DND-41 (cell line): ENCODE data around the gene NDC80.
A peak's percentile ranks its signal among the peaks of the same experiment; 100 is the strongest.

ENCODE experiments used
- ATAC-seq: fragments of 200-7000 bp; cut with Tn5 transposase; 3 replicates; pipeline ENCODE4 v1.9.1; 2021; ENCODE audit warnings: low read depth; ENCODE audit not compliant: insufficient read depth
- DNase-seq: peaks from one replicate; pipeline ENCODE4 v3.0.0-alpha.2; 2020
- H2AFZ ChIP-seq: 2 replicates; pipeline ENCODE4 v1.6.0; 2012; ENCODE audit warnings: low read depth, low read length
- H3K27ac ChIP-seq: 2 replicates; pipeline ENCODE4 v1.5.1; 2012; ENCODE audit warnings: low read length, inconsistent platforms
- H3K27me3 ChIP-seq: fragments of 200-600 bp; sonication (generic); 2 replicates; pipeline ENCODE4 v1.6.0; 2012; ENCODE audit warnings: low read length, mild to moderate bottlenecking, inconsistent platforms; ENCODE audit not compliant: insufficient read depth, poor library complexity
- H3K36me3 ChIP-seq: 2 replicates; pipeline ENCODE4 v1.5.1; 2012; ENCODE audit warnings: low read length, inconsistent platforms; ENCODE audit not compliant: insufficient read depth
- H3K4me1 ChIP-seq: 2 replicates; pipeline ENCODE4 v1.5.1; 2012; ENCODE audit warnings: mild to moderate bottlenecking, low read length; ENCODE audit not compliant: insufficient read depth
- H3K4me2 ChIP-seq: 2 replicates; pipeline ENCODE4 v1.6.0; 2012; ENCODE audit warnings: mild to moderate bottlenecking, moderate library complexity, low read length, inconsistent platforms; ENCODE audit not compliant: insufficient read depth
- H3K4me3 ChIP-seq, 2 experiments: fragments of 200-600 bp in 1 of 2; shearing (Covaris generic) in 1 of 2; 2 replicates each; pipeline ENCODE4 v1.5.1; 2012 to 2016; ENCODE audit warnings: inconsistent platforms in 2 of 2, low read length in 2 of 2, mild to moderate bottlenecking in 2 of 2, low read depth in 1 of 2, moderate library complexity in 1 of 2
- H3K79me2 ChIP-seq: 2 replicates; pipeline ENCODE4 v1.6.0; 2012; ENCODE audit warnings: low read length, inconsistent platforms; ENCODE audit not compliant: insufficient read depth
- H3K9ac ChIP-seq: 2 replicates; pipeline ENCODE4 v1.6.0; 2012; ENCODE audit warnings: low read depth, mild to moderate bottlenecking, inconsistent platforms, low read length, moderate library complexity
- H3K9me3 ChIP-seq: 2 replicates; pipeline ENCODE4 v1.5.1; 2012; ENCODE audit warnings: low read length, moderate library complexity, mild to moderate bottlenecking, inconsistent platforms; ENCODE audit not compliant: insufficient read depth, severe bottlenecking
- H4K20me1 ChIP-seq: 2 replicates; pipeline ENCODE4 v1.6.0; 2012; ENCODE audit warnings: low read length; ENCODE audit not compliant: insufficient read depth
- CTCF ChIP-seq: IDR thresholded peaks from 2 replicates; pipeline ENCODE4 v1.5.1; 2012; ENCODE audit warnings: borderline replicate concordance, low read length, moderate library complexity, mild to moderate bottlenecking; ENCODE audit not compliant: poor library complexity, severe bottlenecking; ENCODE audit errors: extremely low read depth
- EZH2 ChIP-seq: IDR thresholded peaks from 3 replicates; pipeline ENCODE4 v1.6.1; 2012; ENCODE audit warnings: borderline replicate concordance, low read depth, mild to moderate bottlenecking, moderate library complexity, low read length, inconsistent platforms; ENCODE audit not compliant: severe bottlenecking

NDC80 gene

GRCh38 chr18:2559249-2559648 lies 12.1 kb upstream of the NDC80 start:
- no peak overlapping the region for H3K4me3 ChIP-seq
- no peak overlapping the region for H3K4me2 ChIP-seq
- H4K20me1 ChIP-seq = no peaks in the 10 kb centered on the region
- H3K4me1 ChIP-seq = no peaks in the 10 kb centered on the region
- no peak overlapping the region for H3K9ac ChIP-seq
- no peak overlapping the region for H3K27ac ChIP-seq
- H3K9me3 ChIP-seq = no peaks in the 10 kb centered on the region
- TF ChIP-seq CTCF (no peak), EZH2 (no peak)
- H3K36me3 ChIP-seq = peaks cover 38% of the 10 kb centered on the region
- no peaks in the 10 kb centered on the region for H3K79me2 ChIP-seq
- no peak overlapping the region for H2AFZ ChIP-seq
- ATAC-seq (no peak), DNase-seq (no peak)
- H3K27me3 ChIP-seq = no peaks in the 10 kb centered on the region

- no peak overlapping the region for H3K9ac ChIP-seq
- peaks cover 57% of the 10 kb centered on the region; the same call in 1 of the 2 replicates for H3K36me3 ChIP-seq
- H3K9me3 ChIP-seq = no peaks in the 10 kb centered on the region
- no peak overlapping the region for H2AFZ ChIP-seq
- H3K4me1 ChIP-seq = peaks cover 14% of the 10 kb centered on the region
- H3K27me3 ChIP-seq = no peaks in the 10 kb centered on the region
- DNase-seq = no peak
- no peaks in the 10 kb centered on the region for H4K20me1 ChIP-seq
- ATAC-seq = no peak
- H3K79me2 ChIP-seq = peaks cover 31% of the 10 kb centered on the region
- no peak for TF ChIP-seq CTCF
- TF ChIP-seq EZH2 = no peak
- H3K4me2 ChIP-seq = no peak overlapping the region
- no peak overlapping the region for H3K27ac ChIP-seq
- no peak overlapping the region for H3K4me3 ChIP-seq
These were observed 7.0 kb upstream of the NDC80 start for GRCh38 chr18:2564373-2564772.

DNA sequence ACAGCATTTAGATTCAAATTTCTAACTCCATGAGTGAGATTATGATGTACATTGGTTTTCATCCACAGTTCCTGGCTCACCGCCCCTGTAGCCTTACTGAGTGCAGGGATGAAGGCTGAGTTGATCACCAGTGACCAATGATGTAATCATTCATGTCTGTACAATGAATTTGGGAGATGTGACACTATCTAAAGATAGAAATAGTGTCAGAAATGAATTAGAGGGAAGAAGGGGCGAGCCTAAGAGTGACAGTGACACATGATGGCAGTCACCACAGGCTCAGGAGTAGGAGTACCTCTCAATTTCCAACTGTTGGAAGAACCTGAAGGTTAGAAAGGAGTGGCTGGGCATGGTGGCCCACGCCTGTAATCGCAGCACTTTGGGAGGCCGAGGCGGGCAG lies 3.2 kb upstream of the NDC80 start:
- no peak overlapping the region for H3K4me2 ChIP-seq
- no peak overlapping the region for H3K27ac ChIP-seq
- no peak overlapping the region for H3K9ac ChIP-seq
- no peaks in the 10 kb centered on the region for H4K20me1 ChIP-seq
- H3K4me1 ChIP-seq = peaks cover 32% of the 10 kb centered on the region
- H3K4me3 ChIP-seq = no peak overlapping the region
- peaks cover 36% of the 10 kb centered on the region; the same call in 1 of the 2 replicates for H3K36me3 ChIP-seq
- no peak overlapping the region for H2AFZ ChIP-seq
- TF ChIP-seq EZH2 = no peak
- TF ChIP-seq CTCF = no peak
- no peaks in the 10 kb centered on the region for H3K9me3 ChIP-seq
- ATAC-seq = no peak
- no peaks in the 10 kb centered on the region for H3K27me3 ChIP-seq
- H3K79me2 ChIP-seq = peaks cover 67% of the 10 kb centered on the region
- DNase-seq = no peak

GRCh38 chr18:2568605-2569004 lies 2.8 kb upstream of the NDC80 start:
- Histone ChIP-seq H3K9ac (no peak overlapping the region), H2AFZ (no peak overlapping the region), H3K27me3 (no peaks in the 10 kb centered on the region), H3K27ac (no peak overlapping the region), H3K9me3 (no peaks in the 10 kb centered on the region), H3K36me3 (peaks cover 35% of the 10 kb centered on the region; the same call in 1 of the 2 replicates), H3K4me3 (no peak overlapping the region), H3K4me2 (peak overlapping the region; percentile 77; the same call in 1 of the 2 replicates), H4K20me1 (no peaks in the 10 kb centered on the region), H3K4me1 (peaks cover 37% of the 10 kb centered on the region), H3K79me2 (peaks cover 72% of the 10 kb centered on the region)
- DNase-seq (no peak), ATAC-seq (no peak)
- TF ChIP-seq CTCF = no peak
- TF ChIP-seq EZH2 = no peak
